ENCODE measurements around the gene SLC1A7.

Gene SLC1A7

GRCh38 chr1:53134961-53135734 lies 7.3 kb downstream of the SLC1A7 start:
- TF ChIP-seq CTCF (IDR thresholded peaks at IDR 0.05; ENCODE audit: borderline replicate concordance, insufficient read depth, low read depth, low read length) = no peak
- no peak overlapping the region for H3K4me3 ChIP-seq (ENCODE audit: low read depth, low read length)

- H3K4me3 ChIP-seq (ENCODE audit: low read depth, low read length) = no peak overlapping the region
- no peak for TF ChIP-seq CTCF (IDR thresholded peaks at IDR 0.05; ENCODE audit: borderline replicate concordance, insufficient read depth, low read depth, low read length)
Observed at GRCh38 chr1:53134042-53134485, 8.4 kb downstream of the SLC1A7 start.

GRCh38 chr1:53133261-53134041 lies 9.0 kb downstream of the SLC1A7 start:
- H3K4me3 ChIP-seq (ENCODE audit: low read depth, low read length) = no peak overlapping the region
- TF ChIP-seq CTCF (IDR thresholded peaks at IDR 0.05; ENCODE audit: borderline replicate concordance, insufficient read depth, low read depth, low read length) = no peak

GRCh38 chr1:53132176-53132575 lies 10.3 kb downstream of the SLC1A7 start:
- TF ChIP-seq CTCF (IDR thresholded peaks at IDR 0.05; ENCODE audit: borderline replicate concordance, insufficient read depth, low read depth, low read length) = no peak
- H3K4me3 ChIP-seq (ENCODE audit: low read depth, low read length) = no peak overlapping the region

GRCh38 chr1:53131590-53131938 lies 10.9 kb downstream of the SLC1A7 start:
- no peak overlapping the region for H3K4me3 ChIP-seq (ENCODE audit: low read depth, low read length)
- TF ChIP-seq CTCF (IDR thresholded peaks at IDR 0.05; ENCODE audit: borderline replicate concordance, insufficient read depth, low read depth, low read length) = no peak

GRCh38 chr1:53130878-53131589 lies 11.4 kb downstream of the SLC1A7 start:
- TF ChIP-seq CTCF (IDR thresholded peaks at IDR 0.05; ENCODE audit: borderline replicate concordance, insufficient read depth, low read depth, low read length) = no peak
- H3K4me3 ChIP-seq (ENCODE audit: low read depth, low read length) = no peak overlapping the region

Data from GM12875 (cell line).